Activated CD4-positive, alpha-beta T cell treated with anti-CD3 and anti-CD28 coated beads, Interleukin-2, Interleukin-6, amounts not matched to agents 100 ng/mL and 50 ng/mL, durations not matched to agents 16 hours and 8 hours (primary cell): ENCODE measurements around the gene PLEKHA6.

Source experiments
- DNase-seq: peaks from one replicate; pipeline ENCODE4 v3.0.0-alpha.2; 2020

PLEKHA6 gene

GRCh38 chr1:204176049-204176448 lies 183.7 kb downstream of the PLEKHA6 start:
- no peak for DNase-seq

DNA sequence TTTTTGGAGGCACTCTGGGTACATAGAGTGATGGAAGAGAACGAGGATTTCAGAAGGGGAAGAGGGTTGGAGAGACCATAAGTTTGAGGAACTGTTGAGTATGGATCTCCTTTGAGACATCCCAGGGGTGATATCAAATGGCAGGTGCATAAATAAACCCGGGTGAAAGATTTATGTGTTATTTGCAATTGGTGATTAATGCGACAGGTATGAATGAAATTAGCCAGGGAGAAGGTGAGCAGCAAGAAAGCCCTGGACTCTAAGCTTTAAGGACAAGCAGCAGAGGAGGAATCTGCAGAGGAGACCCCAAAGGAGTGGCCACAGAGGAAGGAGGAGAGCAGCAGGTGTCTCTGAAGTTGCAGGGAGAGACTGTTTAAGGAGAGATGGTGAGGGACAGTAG lies 184.8 kb downstream of the PLEKHA6 start:
- DNase-seq = no peak

DNA sequence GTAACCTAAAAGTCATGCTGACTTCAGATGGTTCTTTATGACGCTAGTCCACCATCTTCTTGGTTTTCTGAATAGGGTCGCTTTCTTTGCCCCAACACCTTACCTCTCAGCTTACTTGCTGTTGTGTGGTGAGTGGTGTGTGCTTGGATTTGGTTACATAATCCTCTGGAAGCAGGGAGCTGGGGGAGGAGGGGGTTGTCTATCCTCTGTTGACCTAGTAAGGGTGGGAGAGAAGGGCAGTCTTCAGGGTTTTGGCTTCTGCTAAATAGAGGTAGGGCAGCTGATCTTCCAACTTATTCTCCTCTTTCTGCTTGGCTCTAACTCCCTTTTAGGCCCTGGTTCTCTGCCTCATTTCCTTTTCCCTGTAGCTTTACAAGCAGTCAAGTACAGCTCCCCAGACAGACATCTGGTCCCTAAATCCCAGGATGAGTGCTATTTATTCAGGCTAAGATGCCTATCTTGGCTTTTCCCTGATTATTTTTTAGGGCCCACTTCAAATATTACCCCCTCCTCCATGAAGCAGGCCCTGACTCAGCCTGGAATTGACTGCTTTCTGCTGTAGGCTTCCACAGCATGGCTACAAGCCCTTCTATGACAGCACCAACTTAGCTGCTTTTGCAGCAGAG lies 187.2 kb downstream of the PLEKHA6 start:
- no peak for DNase-seq

GRCh38 chr1:204171751-204172178 lies 188.0 kb downstream of the PLEKHA6 start:
- DNase-seq = no peak

DNA sequence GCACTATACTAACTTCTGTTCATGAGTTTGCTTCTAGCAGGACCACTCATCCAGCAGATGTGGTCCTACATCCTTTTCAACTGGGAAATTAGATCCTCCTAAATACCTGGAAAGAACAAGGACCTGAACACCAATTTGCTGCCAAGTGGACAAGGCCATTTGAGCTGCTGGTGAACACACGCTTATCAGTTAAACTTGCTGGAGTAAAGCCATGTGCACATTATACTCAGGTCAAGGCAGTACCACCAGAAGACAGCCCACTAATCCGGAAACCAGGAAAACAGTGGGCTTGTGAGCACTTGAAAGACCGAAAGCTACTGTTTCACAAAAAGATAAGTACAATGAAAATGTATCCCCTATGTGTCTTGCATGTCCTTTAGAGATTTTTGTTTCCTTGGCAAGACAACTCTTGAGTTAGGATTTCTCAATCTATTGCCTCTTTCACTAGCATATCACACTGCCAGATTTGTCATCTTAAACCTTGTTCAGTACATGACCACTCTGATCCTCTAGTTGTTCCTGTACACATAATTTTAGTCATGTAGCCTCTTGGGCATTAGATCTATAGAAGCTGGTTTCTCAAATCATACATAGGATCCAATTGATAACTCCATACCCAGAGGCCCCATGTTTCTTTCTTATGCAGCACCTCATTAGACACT lies 189.1 kb downstream of the PLEKHA6 start:
- DNase-seq = no peak

DNA sequence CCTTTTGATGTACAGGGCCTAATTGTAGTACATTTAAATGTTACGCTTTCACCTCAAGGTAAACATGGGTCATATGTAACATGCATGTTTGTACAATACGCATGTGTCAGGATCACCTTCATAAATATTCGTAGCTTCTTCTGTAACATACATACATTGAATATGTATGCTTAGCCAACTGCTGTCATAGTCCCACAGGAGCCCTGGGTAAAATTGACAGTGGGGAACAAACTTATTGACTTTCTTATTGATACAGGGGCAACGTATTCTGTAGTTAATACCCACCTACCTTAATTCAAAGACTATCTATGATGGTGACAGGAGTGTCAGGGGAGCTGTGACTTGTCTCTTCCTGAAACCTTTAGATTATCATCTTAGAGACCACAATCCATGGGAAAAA lies 189.9 kb downstream of the PLEKHA6 start:
- DNase-seq = no peak
